Adrenal gland (tissue), 12 donors: Measurements from ENCODE around the gene ZFYVE16. TPM values are rescaled to one million over a fixed set of nuclear protein-coding genes. Genes with fewer than 3 reads are reported as not detected.
"Not testable (repeated sequence)": the region's sequence is repeated elsewhere in the genome, so short reads cannot be mapped to it uniquely, and the experiment has no call there.

Source experiments
- DNase-seq, 7 donors: peaks; one replicate each; pipeline ENCODE4 v3.0.0-alpha.2; 2019 to 2020
- H3K27ac ChIP-seq, 5 donors: fragments of 200-600 bp; sonication (generic) in 4 of 5; 1 replicate in 3 of 5; 2 replicates in 2 of 5; pipeline versions ENCODE4 v1.5.1 to v1.8.0; 2016 to 2020; ENCODE audit warnings: mild to moderate bottlenecking in 1 of 5
- H3K27me3 ChIP-seq: fragments of 200-600 bp; 2 replicates; pipeline ENCODE4 v1.8.0; 2021
- H3K36me3 ChIP-seq, 2 donors: fragments of 200-600 bp; replicated peaks in 1 of 2; 1 replicate in 1 of 2; 2 replicates in 1 of 2; pipeline versions ENCODE4 v1.5.1 to v1.8.0; 2018 to 2022
- H3K4me1 ChIP-seq, 2 donors: fragments of 200-600 bp; replicated peaks in 1 of 2; 1 replicate in 1 of 2; 2 replicates in 1 of 2; pipeline versions ENCODE4 v1.5.1 to v1.8.0; 2018 to 2021
- H3K4me3 ChIP-seq, 4 donors: fragments of 200-600 bp; sonication (generic) in 3 of 4; one replicate each; pipeline ENCODE4 v1.5.1; 2016 to 2018
- H3K9me3 ChIP-seq, 3 donors: fragments of 200-600 bp; sonication (generic) in 1 of 3; replicated peaks in 1 of 3; 1 replicate in 2 of 3; 2 replicates in 1 of 3; pipeline versions ENCODE4 v1.5.1 to v1.8.0; 2016 to 2021
- POLR2A ChIP-seq, 2 donors: fragments of 450-650 bp; IDR thresholded peaks; one replicate each; pipeline ENCODE4 v1.6.1; 2017; ENCODE audit warnings: antibody characterized with exemption in 2 of 2, mild to moderate bottlenecking in 2 of 2, moderate library complexity in 1 of 2
- WGBS, 4 donors: extraction: QIAGEN DNeasy Blood & Tissue Kit in 2 of 4; methylation state at CpG; one replicate each; pipeline versions ENCODE4 v1.1.5 to v1.1.7; 2013 to 2017; 5-methylcytosine and 5-hydroxymethylcytosine counted together
- intact Hi-C, 2 donors: fragments of 100-400 bp; cut with DNase I; formaldehyde crosslinking; loops; one replicate each; pipeline versions ENCODE4 v1.14.1 to v1.15.0; 2022 to 2023
- polyA plus RNA-seq, 3 donors: library from polyadenylated mRNA; stranded (reverse); fragments of 200-250 nt in 2 of 3; fragments of 350-450 nt in 1 of 3; fragmentation: Illumina TruSeq in 1 of 3; extraction: RNeasy Lipid Tissue Mini Kit (QIAGEN cat#74804) in 1 of 3; gene quantifications; one replicate each; pipeline ENCODE4 v1.2.3, GENCODE V29; 2013 to 2014
- total RNA-seq, 9 donors: library from RNA; depleted of rRNA in 4 of 9; stranded (reverse); fragments of >200 nt in 4 of 9; fragments of 120-200 nt in 1 of 9; fragmentation: NEBNext Ultra II Directional in 1 of 9; extraction: Animal tissue kit (Norgen Biotek cat#: 25700) in 1 of 9; gene quantifications; one replicate each; pipeline versions ENCODE4 v1.1.0 to v1.2.4, GENCODE V29; 2013 to 2023
- TF ChIP-seq, protein P1 (sequence below), 6 experiments: fragments of 450-650 bp in 4 of 6; fragments of 200-600 bp in 2 of 6; sonication (generic) in 1 of 6; IDR thresholded peaks; 1 replicate in 5 of 6; 2 replicates in 1 of 6; pipeline versions ENCODE4 v1.5.1 to v1.8.0; 2016 to 2021; ENCODE audit warnings: antibody characterized with exemption in 6 of 6, mild to moderate bottlenecking in 2 of 6, moderate library complexity in 1 of 6
- donor health status: healthy with polysubstance abuse.
- donor health status: Bipolar disorder and iron deficiency.
- donor health status: DM: yes; HTN: yes; CAD: no.
- donor health status: DM: no; HTN: no; CAD: no.
- donor health status: DM: no; HTN: no; CAD: no.
- donor health status: DM: yes; HTN: yes; CAD: no.

Gene ZFYVE16
- total and polyA plus RNA-seq, 12 donors, result 14.3 to 56.3 (median 36.4) TPM

- H3K27ac ChIP-seq, result no peak overlapping the region
- no peak for DNase-seq
- H3K4me3 ChIP-seq, result no peak overlapping the region
- no peaks in the 10 kb centered on the region for H3K4me1 ChIP-seq
- TF ChIP-seq, protein P1, sequence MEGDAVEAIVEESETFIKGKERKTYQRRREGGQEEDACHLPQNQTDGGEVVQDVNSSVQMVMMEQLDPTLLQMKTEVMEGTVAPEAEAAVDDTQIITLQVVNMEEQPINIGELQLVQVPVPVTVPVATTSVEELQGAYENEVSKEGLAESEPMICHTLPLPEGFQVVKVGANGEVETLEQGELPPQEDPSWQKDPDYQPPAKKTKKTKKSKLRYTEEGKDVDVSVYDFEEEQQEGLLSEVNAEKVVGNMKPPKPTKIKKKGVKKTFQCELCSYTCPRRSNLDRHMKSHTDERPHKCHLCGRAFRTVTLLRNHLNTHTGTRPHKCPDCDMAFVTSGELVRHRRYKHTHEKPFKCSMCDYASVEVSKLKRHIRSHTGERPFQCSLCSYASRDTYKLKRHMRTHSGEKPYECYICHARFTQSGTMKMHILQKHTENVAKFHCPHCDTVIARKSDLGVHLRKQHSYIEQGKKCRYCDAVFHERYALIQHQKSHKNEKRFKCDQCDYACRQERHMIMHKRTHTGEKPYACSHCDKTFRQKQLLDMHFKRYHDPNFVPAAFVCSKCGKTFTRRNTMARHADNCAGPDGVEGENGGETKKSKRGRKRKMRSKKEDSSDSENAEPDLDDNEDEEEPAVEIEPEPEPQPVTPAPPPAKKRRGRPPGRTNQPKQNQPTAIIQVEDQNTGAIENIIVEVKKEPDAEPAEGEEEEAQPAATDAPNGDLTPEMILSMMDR (IDR thresholded peaks at IDR 0.05), result no peak
- intact Hi-C loops, result no loop called here
- no peaks in the 10 kb centered on the region for H3K9me3 ChIP-seq
- H3K36me3 ChIP-seq, result no peaks in the 10 kb centered on the region
- 85 to 100% (median 100%) methylated on average over 1 of the region's 1 CpG for WGBS, 4 donors
- no peaks in the 10 kb centered on the region for H3K27me3 ChIP-seq
These were observed 10.1 kb downstream of the ZFYVE16 start for GRCh38 chr5:80417973-80418372.

DNA sequence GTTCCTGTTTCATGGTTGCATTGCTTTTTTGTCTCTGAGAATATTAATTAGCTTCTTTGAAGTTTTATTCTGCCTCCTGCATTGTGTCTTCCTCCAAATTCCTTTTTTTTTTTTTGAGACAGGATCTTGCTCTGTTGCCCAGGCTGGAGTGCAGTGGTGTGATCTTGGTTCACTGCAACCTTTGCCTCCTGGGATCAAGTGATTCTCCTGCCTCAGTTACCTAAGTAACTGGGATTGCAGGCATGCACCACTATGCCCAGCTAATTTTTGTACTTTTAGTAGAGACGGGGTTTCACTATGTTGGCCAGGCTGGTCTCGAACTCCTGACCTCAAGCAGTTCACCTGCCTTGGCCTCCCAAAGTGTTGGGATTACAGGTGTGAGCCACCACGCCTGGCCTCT, 16.5 kb downstream of the ZFYVE16 start:
- H3K27ac ChIP-seq, intact Hi-C loops, H3K27me3 ChIP-seq, H3K4me3 ChIP-seq, H3K4me1 ChIP-seq, H3K9me3 ChIP-seq, DNase-seq, H3K36me3 ChIP-seq: not testable (repeated sequence)
- 93 to 100% (median 97%) methylated on average over 3 of the region's 3 CpGs for WGBS, 4 donors

DNA sequence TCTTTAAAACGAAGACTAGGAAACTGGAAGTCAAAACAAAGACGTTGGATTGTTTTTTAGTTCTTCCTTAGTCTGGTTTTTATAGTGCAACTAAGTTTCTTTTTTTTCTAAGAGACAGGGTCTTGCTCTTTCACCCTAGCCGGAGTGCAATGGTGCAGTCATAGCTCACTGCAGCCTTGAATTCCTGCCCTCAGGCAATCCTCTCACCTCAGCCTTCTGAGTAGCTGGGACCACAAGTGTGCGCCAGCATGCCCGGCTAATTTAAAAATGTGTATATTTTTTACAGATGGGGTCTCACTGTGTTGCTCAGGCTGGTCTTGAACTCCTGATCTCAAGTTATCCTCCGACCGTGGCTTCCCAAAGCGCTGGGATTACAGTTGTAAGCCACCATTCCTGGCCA, 27.6 kb downstream of the ZFYVE16 start:
- TF ChIP-seq, protein P1 (IDR thresholded peaks at IDR 0.05), result no peak
- no peak for TF ChIP-seq POLR2A (IDR thresholded peaks at IDR 0.05)
- peaks cover 0 to 6% of the 10 kb centered on the region in 2 donors for H3K36me3 ChIP-seq
- H3K9me3 ChIP-seq, result no peaks in the 10 kb centered on the region
- peaks cover 0 to 18% of the 10 kb centered on the region in 2 donors for H3K4me1 ChIP-seq
- no peaks in the 10 kb centered on the region for H3K27me3 ChIP-seq
- no peak for DNase-seq
- H3K4me3 ChIP-seq, result no peak overlapping the region
- 94 to 96% (median 95%) methylated on average over 8 of the region's 8 CpGs for WGBS, 4 donors
- intact Hi-C loops, result no loop called here
- no peak overlapping the region for H3K27ac ChIP-seq

DNA sequence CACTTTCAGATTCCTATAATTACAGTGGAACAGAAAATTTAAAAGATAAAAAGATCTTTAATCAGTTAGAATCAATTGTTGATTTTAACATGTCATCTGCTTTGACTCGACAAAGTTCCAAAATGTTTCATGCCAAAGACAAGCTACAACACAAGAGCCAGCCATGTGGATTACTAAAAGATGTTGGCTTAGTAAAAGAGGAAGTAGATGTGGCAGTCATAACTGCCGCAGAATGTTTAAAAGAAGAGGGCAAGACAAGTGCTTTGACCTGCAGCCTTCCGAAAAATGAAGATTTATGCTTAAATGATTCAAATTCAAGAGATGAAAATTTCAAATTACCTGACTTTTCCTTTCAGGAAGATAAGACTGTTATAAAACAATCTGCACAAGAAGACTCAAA, 29.5 kb downstream of the ZFYVE16 start:
- no peak overlapping the region for H3K27ac ChIP-seq
- no peak overlapping the region for H3K4me3 ChIP-seq
- no peaks in the 10 kb centered on the region for H3K27me3 ChIP-seq
- peaks cover 0 to 6% of the 10 kb centered on the region in 2 donors for H3K36me3 ChIP-seq
- H3K4me1 ChIP-seq, result peaks cover 0 to 18% of the 10 kb centered on the region in 2 donors
- DNase-seq, result no peak
- intact Hi-C loops, result no loop called here
- no peaks in the 10 kb centered on the region for H3K9me3 ChIP-seq
- TF ChIP-seq POLR2A (IDR thresholded peaks at IDR 0.05), result no peak
- TF ChIP-seq, protein P1 (IDR thresholded peaks at IDR 0.05), result no peak
- 86 to 89% (median 88%) methylated on average over 3 of the region's 3 CpGs for WGBS, 4 donors

GRCh38 chr5:80438739-80439138, 30.9 kb downstream of the ZFYVE16 start:
- H3K27ac ChIP-seq, result no peak overlapping the region
- intact Hi-C loops, result no loop called here
- H3K27me3 ChIP-seq, result no peaks in the 10 kb centered on the region
- no peak overlapping the region for H3K4me3 ChIP-seq
- peaks cover 0 to 18% of the 10 kb centered on the region in 2 donors for H3K4me1 ChIP-seq
- H3K36me3 ChIP-seq, result peaks cover 0 to 14% of the 10 kb centered on the region in 2 donors
- no peak for TF ChIP-seq POLR2A (IDR thresholded peaks at IDR 0.05)
- TF ChIP-seq, protein P1 (IDR thresholded peaks at IDR 0.05), result no peak
- no peak for DNase-seq
- 90 to 98% (median 95%) methylated on average over 4 of the region's 4 CpGs for WGBS, 4 donors
- no peaks in the 10 kb centered on the region for H3K9me3 ChIP-seq
